Right lobe of liver (tissue), 4 donors: ENCODE data around the gene NRP2.

Source experiments
- CTCF ChIP-seq, 4 donors: fragments of 200-600 bp in 3 of 4; fragments of 450-650 bp in 1 of 4; IDR thresholded peaks; one replicate each; pipeline versions ENCODE4 v1.5.1 to v1.8.0; 2016 to 2022; ENCODE audit warnings: antibody characterized with exemption in 4 of 4, mild to moderate bottlenecking in 2 of 4
- POLR2A ChIP-seq: fragments of 450-650 bp; IDR thresholded peaks from one replicate; pipeline ENCODE4 v1.6.1; 2017; ENCODE audit warnings: antibody characterized with exemption, mild to moderate bottlenecking
- donor health status: DM: no; HTN: no; CAD: no.
- donor health status: DM: no; HTN: no; CAD: no.
- donor health status: DM: no; HTN: yes; CAD: no.

- TF ChIP-seq CTCF (IDR thresholded peaks at IDR 0.05) (no peak), POLR2A (no peak)
These were observed 3.7 kb upstream of the NRP2 start for GRCh38 chr2:205678541-205679142.
